ENCODE measurements around the gene MRI1.

GRCh38 chr19:13774217-13775191 lies 10.2 kb downstream of the MRI1 start, which contains the start of gene C19orf53:
- TF ChIP-seq CTCF (conservative IDR thresholded peaks at IDR 0.05) (no peak), EZH2 (IDR thresholded peaks at IDR 0.05; ENCODE audit: low read depth) (no peak)
